ENCODE data around the gene EBLN2.

GRCh38 chr3:73070675-73071575 lies 9.5 kb downstream of the EBLN2 start:
- TF ChIP-seq GATA2 (IDR thresholded peaks at IDR 0.05; ENCODE audit: low read depth, low read length) (no peak), GATA3 (IDR thresholded peaks at IDR 0.05; ENCODE audit: low read depth, low read length) (no peak)
